ENCODE measurements around the gene SLFN13. TPM values are rescaled to one million over a fixed set of nuclear protein-coding genes. Genes with fewer than 3 reads are reported as not detected.

Gene SLFN13
- total RNA-seq, 1 experiment from 2014 or later, result 19.7 TPM

- Mint-ChIP-seq H3K36me3 (peaks cover 25% of the 10 kb centered on the region), H3K27me3 (ENCODE audit: low read depth) (peaks cover 3% of the 10 kb centered on the region), H3K4me3 (no peak overlapping the region), H3K4me1 (no peaks in the 10 kb centered on the region), H3K9me3 (peaks cover 18% of the 10 kb centered on the region), H3K27ac (no peak overlapping the region)
- POLR2A ChIA-PET, result no interaction called here
- no peak for DNase-seq (ENCODE audit: low spot score)
- ATAC-seq, result no peak
- CTCF ChIA-PET, result no interaction called here
- TF ChIP-seq ZNF263 (CRISPR knock-in tag; IDR thresholded peaks at IDR 0.05; ENCODE audit: low read depth), result no peak
- no peak for TF ChIP-seq ZNF425 (CRISPR knock-in tag; conservative IDR thresholded peaks at IDR 0.05)
- TF ChIP-seq SMAD4 (CRISPR knock-in tag; IDR thresholded peaks at IDR 0.05), result no peak
- TF ChIP-seq CDX4 (CRISPR knock-in tag; IDR thresholded peaks at IDR 0.05; ENCODE audit: borderline replicate concordance), result no peak
- no peak for TF ChIP-seq ZNF232 (CRISPR knock-in tag; IDR thresholded peaks at IDR 0.05)
- no peak for TF ChIP-seq NFATC4 (CRISPR knock-in tag; IDR thresholded peaks at IDR 0.05)
- TF ChIP-seq NR2C2 (CRISPR knock-in tag; IDR thresholded peaks at IDR 0.05), result no peak
- TF ChIP-seq RORB (CRISPR knock-in tag; IDR thresholded peaks at IDR 0.05), result no peak
- no peak for TF ChIP-seq HMGXB4 (CRISPR knock-in tag; IDR thresholded peaks at IDR 0.05)
- TF ChIP-seq ATF2 (CRISPR knock-in tag; IDR thresholded peaks at IDR 0.05; ENCODE audit: borderline replicate concordance, low read depth), result no peak
- no peak for TF ChIP-seq ZNF423 (CRISPR knock-in tag; IDR thresholded peaks at IDR 0.05)
- no peak for TF ChIP-seq ELF4 (CRISPR knock-in tag; IDR thresholded peaks at IDR 0.05; ENCODE audit: low read depth)
- TF ChIP-seq SOX15 (CRISPR knock-in tag; IDR thresholded peaks at IDR 0.05), result no peak
- no peak for TF ChIP-seq PREB (CRISPR knock-in tag; IDR thresholded peaks at IDR 0.05; ENCODE audit: borderline replicate concordance)
- TF ChIP-seq MAX (CRISPR knock-in tag; IDR thresholded peaks at IDR 0.05), result no peak
Measured at GRCh38 chr17:35414247-35414646, 34.3 kb downstream of the SLFN13 start.

GRCh38 chr17:35407531-35407930 is 41.0 kb downstream of the SLFN13 start:
- TF ChIP-seq ELF4 (CRISPR knock-in tag; IDR thresholded peaks at IDR 0.05; ENCODE audit: low read depth), result no peak
- TF ChIP-seq ZBTB43 (CRISPR knock-in tag; IDR thresholded peaks at IDR 0.05), result no peak
- DNase-seq (ENCODE audit: low spot score), result peak; percentile 35
- H3K27ac Mint-ChIP-seq, result no peak overlapping the region

More at GRCh38 chr17:35407531-35407930, 41.0 kb downstream of the SLFN13 start:
- ChIA-PET CTCF (no interaction called here), POLR2A (interaction anchor here (1.0 kb wide), 1 partner anchor 147 kb away, joined by 3 read pairs; no protein-coding TSS in a partner anchor)
- Mint-ChIP-seq H3K9me3 (no peaks in the 10 kb centered on the region), H3K27me3 (ENCODE audit: low read depth) (peaks cover 6% of the 10 kb centered on the region), H3K4me1 (no peaks in the 10 kb centered on the region), H3K4me3 (no peak overlapping the region), H3K36me3 (peaks cover 14% of the 10 kb centered on the region)
- peak; percentile 76 for ATAC-seq
